HEK293T (cell line): ENCODE measurements around the gene ELOA.

Experiments
- FOXK2 ChIP-seq: fragments of 450-650 bp; IDR thresholded peaks from 2 replicates; pipeline ENCODE4 v1.6.1; 2016; ENCODE audit warnings: mild to moderate bottlenecking
- FOXM1 ChIP-seq: fragments of 450-650 bp; IDR thresholded peaks from 2 replicates; pipeline ENCODE4 v1.6.1; 2017; ENCODE audit warnings: mild to moderate bottlenecking, borderline replicate concordance
- L3MBTL2 ChIP-seq: fragments of 450-650 bp; conservative IDR thresholded peaks from 2 replicates; pipeline ENCODE4 v1.6.1; 2016; ENCODE audit warnings: mild to moderate bottlenecking
- LEF1 ChIP-seq: fragments of 450-650 bp; IDR thresholded peaks from 2 replicates; pipeline ENCODE4 v1.6.1; 2017; ENCODE audit warnings: mild to moderate bottlenecking, borderline replicate concordance
- TARDBP ChIP-seq: fragments of 450-650 bp; IDR thresholded peaks from 2 replicates; pipeline ENCODE4 v1.6.1; 2016
- ZNF384 ChIP-seq: fragments of 450-650 bp; IDR thresholded peaks from 2 replicates; pipeline ENCODE4 v1.6.1; 2016

- TF ChIP-seq L3MBTL2 (no peak), FOXM1 (no peak), FOXK2 (no peak), LEF1 (no peak), ZNF384 (no peak), TARDBP (no peak)
Measured at GRCh38 chr1:23772854-23773242, 29.6 kb downstream of the ELOA start.
